NOMO-1 (cell line): Measurements from ENCODE around the gene SEC61B.
"Not testable (repeated sequence)": the region's sequence is repeated elsewhere in the genome, so short reads cannot be mapped to it uniquely, and the experiment has no call there.

Source experiments
- DNase-seq, 2 experiments: peaks; one replicate each; lab custom pipeline; 2025; ENCODE audit not compliant: unreplicated experiment in 2 of 2; lab: John Stamatoyannopoulos, UW

Gene SEC61B

GRCh38 chr9:99190597-99191283, 31.3 kb upstream of the SEC61B start:
- no peak for DNase-seq

GRCh38 chr9:99192786-99193465, 29.2 kb upstream of the SEC61B start:
- DNase-seq = peak in 1 of 2 experiments; percentile 21

- no peak for DNase-seq
Observed at GRCh38 chr9:99193466-99193821, 28.6 kb upstream of the SEC61B start.

- not testable (repeated sequence) for DNase-seq
Observed at GRCh38 chr9:99196484-99196883, 25.6 kb upstream of the SEC61B start.

- no peak for DNase-seq
Observed at GRCh38 chr9:99197124-99197630, 24.9 kb upstream of the SEC61B start.

GRCh38 chr9:99197987-99198386, 24.1 kb upstream of the SEC61B start:
- no peak for DNase-seq

- DNase-seq = no peak
Observed at GRCh38 chr9:99199938-99200539, 22.0 kb upstream of the SEC61B start.

GRCh38 chr9:99201603-99202002, 20.5 kb upstream of the SEC61B start:
- no peak for DNase-seq

GRCh38 chr9:99210572-99210971, 11.5 kb upstream of the SEC61B start:
- DNase-seq = peak in 1 of 2 experiments; percentile 30

- no peak for DNase-seq
Observed at GRCh38 chr9:99211746-99212145, 10.3 kb upstream of the SEC61B start.

GRCh38 chr9:99213197-99213596, 8.9 kb upstream of the SEC61B start:
- DNase-seq = peak in 1 of 2 experiments; percentile 46

- no peak for DNase-seq
Observed at GRCh38 chr9:99216073-99216472, 6.0 kb upstream of the SEC61B start.

- DNase-seq = peak in 1 of 2 experiments; percentile 2
Observed at GRCh38 chr9:99220011-99220410, 2.1 kb upstream of the SEC61B start.

GRCh38 chr9:99221266-99221620, 839 bp upstream of the SEC61B start:
- DNase-seq = peak in 1 of 2 experiments; percentile 60

- DNase-seq = peak in 1 of 2 experiments; percentile 23
Observed at GRCh38 chr9:99222416-99223270, 561 bp downstream of the SEC61B start.

GRCh38 chr9:99224445-99224844, 2.4 kb downstream of the SEC61B start:
- DNase-seq = no peak

- DNase-seq = no peak
Observed at GRCh38 chr9:99226054-99226453, 4.0 kb downstream of the SEC61B start.

- no peak for DNase-seq
Observed at GRCh38 chr9:99230206-99230605, 8.1 kb downstream of the SEC61B start.

- DNase-seq = peak in 1 of 2 experiments; percentile 13
Observed at GRCh38 chr9:99231711-99232110, 9.6 kb downstream of the SEC61B start.

- DNase-seq = no peak
Observed at GRCh38 chr9:99234618-99235017, 12.5 kb downstream of the SEC61B start.

- DNase-seq = no peak
Observed at GRCh38 chr9:99235069-99235468, 13.0 kb downstream of the SEC61B start.
